ENCODE measurements around the gene CYP24A1. TPM values are rescaled to one million over a fixed set of nuclear protein-coding genes. Genes with fewer than 3 reads are reported as not detected.

The CYP24A1 gene
- total and polyA plus RNA-seq, 9 donors = 0.15 to 3.7 TPM; not detected in 7

GRCh38 chr20:54220722-54221121, 46.9 kb upstream of the CYP24A1 start:
- Histone ChIP-seq H3K9me3 (no peaks in the 10 kb centered on the region), H3K27ac (no peak overlapping the region), H3K4me1 (ENCODE audit: insufficient read depth) (no peaks in the 10 kb centered on the region), H3K4me3 (no peak overlapping the region), H3K27me3 (no peaks in the 10 kb centered on the region), H3K36me3 (no peaks in the 10 kb centered on the region)
- DNase-seq = no peak
- 94 to 97% (median 95%) methylated on average over 6 of the region's 6 CpGs for WGBS, 3 donors
- TF ChIP-seq CTCF (IDR thresholded peaks at IDR 0.05) = no peak
- no peak for TF ChIP-seq EP300 (IDR thresholded peaks at IDR 0.05)
- TF ChIP-seq POLR2A (IDR thresholded peaks at IDR 0.05) = no peak
- intact Hi-C loops (cut with DNase I) = no loop called here

- H3K4me1 ChIP-seq (ENCODE audit: insufficient read depth) = no peaks in the 10 kb centered on the region
- WGBS, 3 donors = 66 to 80% (median 69%) methylated on average over 6 of the region's 6 CpGs
- TF ChIP-seq EP300 (IDR thresholded peaks at IDR 0.05) (no peak), POLR2A (IDR thresholded peaks at IDR 0.05) (no peak), CTCF (IDR thresholded peaks at IDR 0.05) (no peak)
- no peaks in the 10 kb centered on the region for H3K36me3 ChIP-seq
- intact Hi-C loops (cut with DNase I) = no loop called here
- H3K9me3 ChIP-seq = no peaks in the 10 kb centered on the region
- no peak overlapping the region for H3K4me3 ChIP-seq
- no peak overlapping the region for H3K27ac ChIP-seq
- H3K27me3 ChIP-seq = no peaks in the 10 kb centered on the region
- no peak for DNase-seq
Observed at GRCh38 chr20:54219751-54220426, 46.1 kb upstream of the CYP24A1 start.

GRCh38 chr20:54218470-54218869, 44.7 kb upstream of the CYP24A1 start:
- no peaks in the 10 kb centered on the region for H3K27me3 ChIP-seq
- intact Hi-C loops (cut with DNase I) = no loop called here
- peaks cover 1% of the 10 kb centered on the region for H3K4me1 ChIP-seq (ENCODE audit: insufficient read depth)
- H3K4me3 ChIP-seq = no peak overlapping the region
- H3K27ac ChIP-seq = no peak overlapping the region
- TF ChIP-seq EP300 (IDR thresholded peaks at IDR 0.05) (no peak), POLR2A (IDR thresholded peaks at IDR 0.05) (no peak), CTCF (IDR thresholded peaks at IDR 0.05) (no peak)
- no peak for DNase-seq
- no peaks in the 10 kb centered on the region for H3K9me3 ChIP-seq
- no peaks in the 10 kb centered on the region for H3K36me3 ChIP-seq

- intact Hi-C loops (cut with DNase I) = no loop called here
- WGBS, 3 donors = 79 to 89% (median 83%) methylated on average over 7 of the region's 7 CpGs
- TF ChIP-seq CTCF (IDR thresholded peaks at IDR 0.05) (no peak), POLR2A (IDR thresholded peaks at IDR 0.05) (no peak), EP300 (IDR thresholded peaks at IDR 0.05) (no peak)
Observed at GRCh38 chr20:54217762-54218161, 44.0 kb upstream of the CYP24A1 start.

More at GRCh38 chr20:54217762-54218161, 44.0 kb upstream of the CYP24A1 start:
- DNase-seq = no peak
- Histone ChIP-seq H3K4me1 (ENCODE audit: insufficient read depth) (peaks cover 1% of the 10 kb centered on the region), H3K4me3 (no peak overlapping the region), H3K27ac (no peak overlapping the region), H3K9me3 (no peaks in the 10 kb centered on the region), H3K36me3 (no peaks in the 10 kb centered on the region), H3K27me3 (no peaks in the 10 kb centered on the region)

Data from ovary (tissue), 9 donors.